Esophagus mucosa (tissue), 1 donor: Measurements from ENCODE around the gene ARID5B. TPM values are rescaled to one million over a fixed set of nuclear protein-coding genes. Genes with fewer than 3 reads are reported as not detected.

Source experiments
- ATAC-seq: fragments of 200-7000 bp; cut with Tn5 transposase; one replicate; pipeline ENCODE4 v1.9.1; 2020
- total RNA-seq: library from RNA; stranded (reverse); gene quantifications from one replicate; pipeline ENCODE4 v1.2.4, GENCODE V29; 2023
- donor health status: DM: yes; HTN: yes; CAD: no.

ARID5B gene
- total RNA-seq, 1 donor from 2014 or later, result 23.4 TPM

DNA sequence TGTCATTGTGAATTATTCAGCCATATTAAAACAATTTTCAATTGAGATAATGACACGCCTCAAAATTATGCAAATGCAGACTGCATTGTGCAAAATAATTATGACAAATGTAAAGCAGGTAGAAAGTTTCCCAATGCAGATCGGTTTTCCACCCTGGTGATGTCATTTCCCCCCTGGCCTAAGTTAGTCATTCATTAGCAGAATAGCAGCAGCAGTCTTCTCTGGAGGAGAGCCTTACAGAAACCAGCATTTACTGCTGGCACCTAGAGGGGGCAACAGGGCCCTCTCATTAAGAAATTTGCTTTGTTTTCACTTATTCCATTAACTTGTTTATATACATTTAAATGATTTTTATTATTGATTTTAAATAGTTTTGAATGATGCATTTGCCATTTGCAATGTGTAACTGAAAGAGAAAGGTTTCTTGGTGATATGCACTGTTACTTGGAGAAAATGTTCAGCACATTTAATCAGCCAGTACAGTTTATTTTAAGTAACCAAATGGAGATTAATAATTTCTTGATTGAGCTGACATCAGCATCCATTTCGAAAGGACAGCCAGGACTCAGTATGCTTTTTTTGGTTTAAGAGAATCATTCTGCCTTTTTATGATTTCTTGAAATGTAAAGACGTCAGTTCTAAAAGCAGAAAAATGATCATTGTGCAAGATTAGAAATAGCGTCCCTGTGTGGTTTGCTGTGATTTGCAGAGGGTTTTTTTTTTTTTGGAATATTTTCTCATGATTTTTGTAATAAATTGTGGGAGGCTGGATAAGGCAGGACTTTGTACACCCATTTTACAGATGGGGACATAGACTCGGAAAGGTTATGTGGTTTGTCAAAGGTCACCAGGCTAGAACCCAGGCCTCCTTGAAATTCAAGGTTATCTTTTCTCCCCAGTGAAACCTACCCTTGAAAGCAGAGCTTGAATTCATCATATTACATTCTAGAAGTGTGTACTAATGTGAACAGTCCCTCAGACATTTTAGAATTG lies 3.5 kb downstream of the ARID5B start:
- ATAC-seq, result peak; percentile 68

DNA sequence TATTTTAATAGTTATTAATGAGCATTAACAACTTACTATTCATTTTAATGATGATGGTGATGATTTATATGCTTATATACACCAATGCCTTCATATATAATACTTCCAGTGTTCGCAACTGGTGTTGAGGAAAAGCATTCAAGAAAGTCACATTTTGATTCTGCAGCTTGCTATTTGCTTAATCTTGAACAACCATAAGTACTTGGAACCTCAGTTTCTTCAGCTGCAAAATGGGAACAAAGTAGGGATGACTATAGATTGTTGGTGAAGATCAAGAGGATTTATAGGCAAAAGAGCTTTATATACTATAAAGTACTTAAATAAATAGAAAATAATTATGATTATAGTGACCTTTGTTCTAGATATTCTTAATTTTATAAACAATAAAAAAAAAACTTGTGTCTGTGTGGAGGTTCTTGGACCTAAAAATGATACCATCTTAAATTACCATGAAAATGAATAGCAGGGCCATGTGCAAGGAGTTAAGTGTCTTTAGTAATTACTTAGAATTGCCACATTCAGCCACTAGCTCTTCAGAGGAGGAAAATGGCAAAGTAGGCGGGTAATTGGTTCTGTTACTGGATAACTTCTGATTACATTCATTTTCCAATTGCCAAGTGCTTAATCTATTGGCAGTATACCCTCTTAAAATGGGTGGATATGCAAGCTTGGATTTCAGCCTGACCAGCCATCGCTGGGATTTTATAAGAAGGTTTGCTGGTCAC lies 4.5 kb downstream of the ARID5B start:
- no peak for ATAC-seq

DNA sequence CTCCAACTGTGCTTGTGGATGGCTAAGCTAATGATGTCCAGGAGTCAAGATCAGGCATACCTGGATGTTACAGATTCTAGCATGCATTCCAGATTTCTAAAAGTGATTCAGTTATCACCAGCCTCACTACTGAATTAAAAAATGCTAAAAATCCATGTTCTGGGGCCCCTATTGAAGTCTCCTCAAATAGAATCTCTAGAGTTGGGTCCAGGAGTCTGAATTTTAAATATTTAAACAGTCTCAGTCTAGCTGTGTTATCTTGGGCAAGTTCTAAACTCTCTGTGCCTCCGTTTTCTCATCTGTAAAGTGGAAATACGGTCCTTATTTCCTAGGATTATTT lies 5.0 kb downstream of the ARID5B start:
- ATAC-seq, result no peak

DNA sequence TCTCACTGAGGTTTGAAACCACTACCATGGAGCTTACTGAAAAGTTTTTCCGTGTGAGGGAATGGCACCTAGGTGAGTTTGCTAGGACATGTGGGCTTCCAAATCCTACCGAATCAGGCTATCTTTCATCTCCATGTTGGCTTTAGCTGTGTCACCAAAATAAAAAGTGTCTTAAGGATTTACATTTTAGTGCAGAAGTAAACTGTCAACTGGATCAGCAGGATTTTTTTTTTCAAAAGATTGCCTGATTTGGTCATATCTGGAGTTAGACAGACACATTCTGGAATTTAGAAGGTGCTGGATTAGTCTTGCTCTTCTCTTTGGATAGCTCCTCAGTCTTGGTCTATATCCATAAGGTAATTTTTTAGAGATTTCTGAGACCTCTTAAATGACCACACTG lies 5.5 kb downstream of the ARID5B start:
- no peak for ATAC-seq

DNA sequence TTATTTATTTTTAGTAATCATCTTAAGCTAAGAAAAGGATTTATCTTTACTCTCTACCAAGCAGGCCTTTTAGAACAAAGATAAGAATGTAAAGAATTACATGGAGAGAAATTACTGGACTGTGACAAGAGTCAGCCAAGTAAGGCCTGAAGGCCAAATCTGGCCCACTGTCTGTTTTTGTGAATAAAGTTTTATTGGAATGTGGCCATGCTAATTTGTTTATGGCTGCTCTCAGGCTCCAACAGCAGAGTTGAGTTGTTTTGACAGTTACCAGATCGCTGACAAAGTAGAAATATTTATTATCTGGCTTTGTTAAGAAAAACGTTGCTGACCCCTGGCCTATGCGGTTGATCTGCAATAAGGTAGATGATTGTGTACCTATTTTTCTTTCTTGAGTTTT lies 6.1 kb downstream of the ARID5B start:
- ATAC-seq, result no peak

DNA sequence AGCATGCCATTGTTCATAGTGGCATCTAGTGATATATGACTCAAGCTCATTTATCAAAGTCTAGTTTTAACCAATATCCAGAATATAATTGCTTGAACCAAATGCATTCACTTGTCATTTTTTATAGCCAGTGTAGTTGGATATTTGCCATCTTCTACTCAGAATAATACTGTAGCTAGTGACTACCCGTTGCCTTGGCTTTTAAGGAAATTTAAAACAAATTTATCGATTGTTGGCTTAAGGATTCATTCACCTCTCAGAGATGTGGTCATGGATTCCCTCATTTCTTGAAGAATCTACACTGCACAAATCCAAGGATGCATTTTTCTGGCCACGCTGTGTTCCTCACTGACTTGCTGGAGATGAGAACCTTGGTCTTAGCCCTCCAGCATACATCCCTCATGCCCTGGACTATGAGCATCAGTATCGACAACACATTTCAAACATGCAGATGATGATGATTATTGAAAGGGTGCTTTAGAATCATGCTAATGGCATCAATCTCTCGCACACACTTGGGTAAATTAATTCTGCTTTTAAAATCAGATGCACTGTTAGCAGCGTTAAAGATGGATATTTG lies 8.8 kb downstream of the ARID5B start:
- ATAC-seq, result no peak

DNA sequence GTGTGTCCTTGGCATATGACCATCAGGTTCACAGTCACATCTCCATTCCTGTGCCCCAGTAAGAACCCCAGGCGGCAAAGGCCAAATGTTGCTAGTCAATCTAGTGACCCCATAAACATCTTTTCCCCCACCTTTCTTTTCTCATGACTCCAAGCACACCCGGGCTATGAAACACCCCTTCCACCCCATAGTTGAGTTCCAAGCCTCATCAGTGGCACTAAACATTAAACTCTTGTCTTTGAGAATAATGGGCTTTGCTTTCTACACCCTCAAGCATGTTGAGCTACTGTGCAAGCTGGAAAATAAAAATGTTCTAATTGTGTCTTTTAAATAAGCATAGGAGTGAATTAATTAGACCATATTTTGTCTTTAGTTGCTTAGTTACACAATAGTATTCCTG lies 9.4 kb downstream of the ARID5B start:
- ATAC-seq, result no peak

DNA sequence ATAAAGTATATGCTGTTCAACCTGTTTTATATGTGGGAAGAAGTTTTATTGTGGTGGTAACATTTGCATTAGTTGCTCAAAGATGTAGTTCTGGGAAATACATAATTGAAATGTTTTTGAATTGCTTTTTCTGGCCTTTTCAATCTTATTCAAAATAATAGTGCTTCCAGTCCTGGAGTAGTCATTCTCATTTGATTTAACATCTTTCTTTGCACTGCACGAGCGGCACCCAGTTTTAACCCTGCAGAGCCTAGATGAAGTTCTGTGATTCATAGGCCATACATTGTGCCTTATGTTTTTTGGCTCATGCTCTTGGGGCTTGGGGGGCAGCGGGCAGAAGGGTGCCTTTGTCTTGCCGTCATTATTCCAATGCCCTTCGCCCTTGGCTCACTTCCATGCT lies 9.9 kb downstream of the ARID5B start:
- ATAC-seq, result no peak

DNA sequence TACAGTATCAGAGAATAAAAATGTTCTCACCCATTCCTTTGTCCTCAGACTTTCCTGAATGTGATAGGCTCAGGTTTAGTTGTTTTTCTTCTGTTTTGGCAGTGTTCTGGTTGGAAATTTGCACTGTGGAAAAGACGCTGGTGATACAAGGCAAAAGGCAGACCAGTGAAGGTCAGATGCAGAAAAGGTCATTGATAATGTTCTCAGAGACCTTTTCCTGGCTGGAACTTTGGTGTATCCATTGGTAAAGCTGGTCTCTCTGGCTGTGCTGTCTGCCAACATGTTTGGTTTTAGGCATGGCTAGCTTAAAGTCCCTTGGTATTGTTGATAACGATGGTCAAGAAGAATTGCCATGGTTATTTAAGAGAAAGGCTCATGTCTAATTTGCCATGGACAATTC lies 11.5 kb downstream of the ARID5B start:
- ATAC-seq, result no peak

DNA sequence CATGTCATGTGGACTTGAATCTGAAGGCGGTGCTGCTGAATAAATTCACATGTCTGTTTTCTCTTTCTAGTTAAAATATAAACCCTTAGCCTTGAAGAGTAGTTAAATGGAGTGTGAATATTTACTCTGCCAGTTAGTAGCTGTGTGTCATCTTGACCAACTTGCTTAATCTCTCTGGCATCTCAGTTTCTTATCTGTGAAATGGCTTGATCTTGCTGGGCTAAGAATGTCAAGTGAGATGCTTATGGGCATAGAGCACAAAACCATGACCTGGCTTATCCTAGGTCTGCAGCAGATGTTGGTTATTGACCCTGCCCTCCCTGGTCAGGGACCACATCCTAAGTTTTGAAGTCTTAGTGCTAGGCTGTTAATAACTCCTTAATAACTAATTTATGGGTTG lies 16.6 kb downstream of the ARID5B start:
- ATAC-seq, result no peak

DNA sequence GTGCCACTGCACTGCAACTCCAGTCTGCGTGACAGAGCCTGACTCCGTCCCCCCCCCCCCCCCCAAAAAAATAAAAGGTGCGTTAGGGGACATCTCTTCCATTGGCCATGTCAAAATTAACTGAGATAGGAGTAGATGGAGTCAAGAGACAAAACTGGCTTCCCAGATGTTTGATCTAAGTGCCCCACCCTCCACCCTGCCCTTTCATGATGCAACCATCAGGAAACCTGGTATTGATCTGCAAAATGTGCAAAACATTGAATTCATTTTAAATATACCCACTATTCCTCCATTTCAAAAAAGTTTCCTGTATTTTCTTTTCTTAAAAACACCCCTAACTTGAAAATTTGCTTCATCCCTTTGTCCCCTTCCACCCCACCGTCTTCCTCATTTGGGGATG lies 17.5 kb downstream of the ARID5B start:
- ATAC-seq, result no peak

DNA sequence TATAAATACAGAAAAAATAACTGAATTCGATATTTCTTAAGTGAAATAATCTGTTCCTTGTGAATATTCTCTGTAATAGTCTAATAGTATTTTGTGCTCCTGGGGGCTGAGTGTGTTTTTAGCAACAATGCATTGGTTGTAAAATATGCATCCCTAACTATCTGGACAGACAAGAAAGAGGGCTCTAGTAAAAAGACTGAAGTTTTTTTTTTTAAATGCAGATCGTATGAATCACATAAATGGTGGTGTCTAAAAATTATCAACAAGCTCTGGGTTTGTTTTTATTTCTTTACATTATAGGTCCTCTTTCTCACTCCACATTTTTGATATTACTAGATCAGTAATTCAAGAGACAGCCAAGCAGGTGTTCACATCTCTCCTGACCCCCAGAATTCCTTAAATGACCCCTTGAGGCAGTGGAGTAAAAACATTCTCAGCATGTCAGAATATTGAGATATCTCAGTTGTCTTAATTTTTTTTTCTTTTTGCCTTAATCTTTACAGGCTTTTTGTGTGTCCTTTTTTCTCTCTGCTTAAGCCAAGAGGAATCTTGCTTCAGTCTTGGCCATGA lies 18.2 kb downstream of the ARID5B start:
- ATAC-seq, result no peak

DNA sequence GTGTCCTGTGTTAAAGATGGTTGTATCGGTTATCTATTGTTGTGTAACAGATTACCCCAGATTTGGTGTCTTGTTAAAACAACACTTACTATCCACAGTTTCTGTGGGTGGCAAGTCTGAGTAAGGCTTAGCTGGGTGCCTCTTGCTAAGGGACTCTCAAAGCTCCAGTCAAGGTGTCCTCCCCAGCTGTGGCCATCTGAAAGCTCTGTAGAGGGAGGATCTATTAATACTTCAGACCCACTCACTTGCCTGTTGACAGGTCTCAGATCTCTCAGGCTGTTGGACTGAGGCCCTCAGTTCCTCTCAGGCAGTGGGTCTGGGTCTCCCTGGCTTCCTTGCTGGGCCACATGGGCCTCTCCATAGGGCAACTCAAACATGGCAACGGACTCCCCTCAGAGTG lies 19.6 kb downstream of the ARID5B start:
- ATAC-seq, result no peak

DNA sequence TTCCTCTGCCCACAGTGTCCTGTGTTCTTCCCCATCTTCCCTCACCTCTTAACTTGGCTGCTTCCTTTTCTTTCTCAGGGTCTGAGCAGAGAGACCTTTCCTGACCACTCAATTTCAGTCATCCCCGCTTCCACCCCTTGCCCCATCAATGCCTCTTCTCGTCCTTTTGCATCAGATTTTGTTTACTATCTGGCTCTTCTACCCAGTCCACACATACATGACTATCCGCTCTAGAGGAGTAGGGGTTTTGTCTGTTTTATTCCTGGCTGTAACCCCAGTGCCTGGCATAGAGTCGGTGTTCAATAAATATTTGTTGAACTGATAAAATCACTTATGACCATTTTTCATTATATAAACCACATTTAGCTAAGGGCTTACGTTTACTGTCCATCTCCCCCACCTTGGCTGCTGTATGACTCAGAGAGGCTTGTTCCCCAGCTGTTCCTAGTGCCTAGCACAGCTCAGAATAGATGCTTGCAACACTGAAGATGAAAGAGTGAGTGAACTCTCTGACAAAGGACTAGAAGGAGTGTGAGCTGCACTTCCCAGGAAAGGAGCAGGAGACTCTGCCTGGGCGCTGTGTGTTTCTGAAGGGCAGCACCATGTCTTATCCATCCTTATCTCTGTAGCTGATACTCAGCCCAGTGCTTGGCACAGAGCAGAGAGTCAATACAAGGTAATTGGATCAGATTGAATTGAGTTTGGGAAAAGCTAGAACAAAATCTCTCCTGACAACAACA lies 21.9 kb downstream of the ARID5B start:
- ATAC-seq, result peak; percentile 57

DNA sequence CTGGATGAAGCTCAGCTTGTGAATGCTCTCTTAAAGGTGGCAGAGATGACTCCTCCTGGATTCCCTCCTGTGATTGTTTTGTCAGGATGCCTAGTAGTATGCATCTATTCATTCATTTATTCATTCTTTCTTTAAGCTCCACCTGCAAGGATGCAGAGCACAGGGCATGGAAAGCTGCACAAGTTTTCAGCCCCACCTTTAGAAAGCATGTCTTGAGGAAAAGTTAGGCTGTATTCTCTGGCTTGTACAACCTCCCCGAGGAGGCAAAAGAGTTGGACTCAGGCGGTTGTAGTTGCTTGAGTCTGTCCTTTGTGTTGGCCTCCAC lies 22.4 kb downstream of the ARID5B start:
- no peak for ATAC-seq

DNA sequence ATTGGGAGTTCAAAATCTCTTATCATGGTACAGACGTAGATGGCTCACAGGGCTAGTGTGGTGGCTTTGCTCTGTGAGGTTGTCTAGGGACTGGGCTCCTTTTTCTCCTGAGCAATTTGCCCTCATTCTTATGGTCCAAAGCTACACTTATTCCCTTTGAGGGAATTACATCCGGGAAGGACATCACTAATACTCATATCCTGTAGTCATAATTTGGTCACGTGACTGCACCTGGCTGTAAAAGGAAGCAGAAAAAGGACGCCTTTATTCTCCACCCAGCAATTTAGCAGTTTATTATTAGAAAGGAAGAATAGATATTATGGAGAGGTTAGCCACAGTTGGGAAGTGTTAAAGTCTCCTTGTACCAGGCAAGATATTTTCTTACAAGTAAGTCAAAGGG lies 28.1 kb downstream of the ARID5B start:
- no peak for ATAC-seq

DNA sequence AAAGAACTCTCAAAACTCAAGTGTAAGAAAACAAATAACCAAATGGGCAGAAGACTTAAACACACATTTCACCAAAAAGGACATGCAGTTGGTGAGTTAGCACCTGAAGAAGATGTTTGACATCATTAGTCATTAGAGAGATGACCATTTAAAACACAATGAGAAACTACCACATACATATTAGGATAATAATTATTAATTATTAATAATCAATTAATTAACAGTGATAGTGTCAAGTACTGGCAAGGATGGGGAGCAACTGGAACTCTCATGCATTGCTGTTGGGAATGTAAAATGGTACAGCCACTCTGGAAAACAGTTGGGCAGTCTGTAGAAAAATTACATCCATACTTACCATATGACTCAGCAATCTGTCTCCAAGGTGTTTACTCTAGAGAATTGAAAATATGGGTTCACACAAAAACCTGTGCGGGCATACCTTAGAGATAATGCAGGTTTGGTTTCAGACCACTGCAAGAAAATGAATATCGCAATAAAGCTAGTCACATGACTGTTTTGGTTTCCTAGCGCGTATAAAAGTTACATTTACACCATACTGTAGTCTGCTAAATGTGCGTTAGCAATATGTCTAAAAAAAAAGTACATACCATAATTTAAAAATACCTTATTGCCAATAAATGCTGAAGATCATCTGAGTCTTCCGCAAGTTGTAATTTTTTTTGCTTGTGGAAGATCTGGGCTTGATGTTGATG lies 30.3 kb downstream of the ARID5B start:
- ATAC-seq, result no peak

DNA sequence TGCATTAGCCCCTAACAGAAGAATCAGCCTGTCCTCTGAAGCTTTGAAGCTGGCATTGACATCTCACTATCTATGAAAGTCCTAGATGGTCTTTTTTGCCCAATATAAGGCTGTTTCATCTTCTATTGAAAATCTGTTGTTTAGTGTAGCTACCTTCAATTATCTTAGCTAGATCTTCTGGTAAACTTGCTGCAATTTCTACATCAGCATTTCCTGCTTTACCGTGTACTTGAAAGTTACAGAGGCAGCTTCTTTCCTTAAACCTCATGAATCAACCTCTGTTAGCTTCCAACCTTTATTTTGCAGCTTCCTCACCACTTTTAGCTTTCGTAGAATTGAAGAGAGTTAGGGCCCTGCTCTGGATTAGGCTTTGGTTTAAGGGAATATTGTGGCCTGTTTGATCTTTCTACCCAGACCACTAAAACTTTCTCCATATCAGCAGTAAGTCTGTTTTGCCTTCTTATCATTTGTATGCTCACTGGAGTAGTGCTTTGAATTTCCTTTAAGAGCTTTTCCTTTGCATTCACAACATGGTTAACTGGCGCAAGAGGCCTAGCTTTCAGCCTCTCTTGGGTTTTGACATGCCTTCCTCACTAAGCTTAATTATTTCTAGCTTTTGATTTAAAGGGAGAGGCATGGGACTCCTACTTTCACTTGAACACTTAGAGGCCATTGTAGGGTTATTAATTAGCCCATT lies 32.5 kb downstream of the ARID5B start:
- no peak for ATAC-seq

DNA sequence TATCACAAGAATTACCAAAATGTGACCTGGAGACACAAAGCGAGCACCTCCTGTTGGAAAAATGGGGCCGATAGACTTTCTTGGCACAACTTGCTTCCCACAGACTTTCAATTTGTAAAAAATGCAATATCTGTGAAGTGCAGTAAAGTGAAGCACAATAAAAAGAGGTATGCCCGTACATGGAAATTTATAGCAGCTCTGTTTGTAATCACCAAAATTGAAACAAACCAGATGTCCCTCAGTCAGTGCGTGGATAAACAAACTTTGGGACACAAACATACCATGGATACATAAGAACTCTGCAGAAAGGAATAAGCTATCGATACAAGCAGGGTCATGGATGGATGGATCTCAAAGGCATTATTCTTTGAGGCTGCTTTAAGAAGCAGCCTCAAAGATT lies 33.6 kb downstream of the ARID5B start:
- no peak for ATAC-seq

DNA sequence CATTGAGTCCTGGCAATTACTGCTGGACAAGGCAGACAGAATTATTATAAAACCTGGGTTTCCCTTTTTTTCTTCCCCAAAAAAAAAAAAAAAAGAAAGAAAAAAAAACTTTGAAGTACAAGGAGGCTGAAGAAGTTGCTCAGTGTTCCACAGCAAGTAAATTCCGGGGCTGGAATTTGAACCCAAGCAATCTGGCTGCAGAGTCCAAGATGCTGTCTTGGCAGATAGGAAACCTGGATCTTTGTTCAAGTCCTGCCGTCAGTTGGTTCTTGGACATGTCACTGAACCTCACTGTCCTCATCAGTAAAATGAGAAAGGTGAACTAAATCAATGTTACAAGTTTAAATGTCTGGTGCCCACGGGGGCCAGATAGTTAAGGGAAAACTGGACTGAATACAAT lies 35.3 kb downstream of the ARID5B start:
- ATAC-seq, result no peak

DNA sequence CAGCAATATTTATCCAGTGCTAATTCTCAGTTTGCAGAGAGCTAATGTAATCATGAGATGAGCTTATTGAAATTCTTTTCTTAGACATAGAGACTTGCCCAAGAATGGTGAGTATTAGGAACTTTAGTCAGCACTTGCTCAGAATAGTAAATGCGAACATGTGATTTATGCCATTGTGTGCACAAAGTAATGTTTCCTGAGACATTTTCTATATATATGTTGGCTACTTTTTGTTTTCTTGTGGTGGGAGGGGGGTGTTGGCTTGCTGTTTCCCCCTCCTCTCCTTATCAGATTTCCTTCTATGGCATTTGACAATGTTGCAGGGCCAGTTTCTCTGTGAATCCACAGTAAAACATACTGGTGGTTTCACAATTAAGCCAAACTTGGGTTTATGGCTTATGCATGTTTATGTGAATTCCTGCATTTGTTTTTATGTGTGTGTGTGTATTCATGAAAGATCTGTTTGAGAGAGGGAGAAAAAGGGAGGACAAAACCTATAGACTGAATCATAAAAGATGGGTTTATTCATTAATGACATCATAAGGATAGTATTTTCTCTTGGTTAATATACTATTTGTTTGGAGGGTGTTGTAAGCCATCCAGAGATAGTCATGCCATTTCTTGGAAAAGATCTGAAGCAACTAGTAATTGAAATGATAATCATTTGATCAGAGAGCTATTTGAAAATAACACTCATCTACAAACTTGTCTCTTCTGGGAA lies 36.3 kb downstream of the ARID5B start:
- peak; percentile 82 for ATAC-seq
